IPS-18a (cell line): ENCODE data around the gene TGFBR3L.

Source experiments
- H3K27ac ChIP-seq: one replicate; pipeline ENCODE4 v1.5.1; 2013; ENCODE audit warnings: low read length
- H3K27me3 ChIP-seq: one replicate; pipeline ENCODE4 v1.6.1; 2013; ENCODE audit warnings: mild to moderate bottlenecking, low read length; ENCODE audit not compliant: control insufficient read depth, insufficient read depth
- H3K36me3 ChIP-seq: one replicate; pipeline ENCODE4 v1.6.1; 2013; ENCODE audit warnings: low read depth, low read length; ENCODE audit not compliant: control insufficient read depth
- H3K4me1 ChIP-seq: one replicate; pipeline ENCODE4 v1.6.1; 2013; ENCODE audit warnings: low read depth, low read length; ENCODE audit not compliant: control insufficient read depth
- H3K4me3 ChIP-seq: one replicate; pipeline ENCODE4 v1.5.1; 2013; ENCODE audit warnings: low read length
- H3K9ac ChIP-seq: one replicate; pipeline ENCODE4 v1.6.1; 2013; ENCODE audit warnings: mild to moderate bottlenecking, low read length, moderate library complexity
- H3K9me3 ChIP-seq: one replicate; pipeline ENCODE4 v1.6.1; 2013; ENCODE audit warnings: low read depth, low read length; ENCODE audit not compliant: control insufficient read depth

TGFBR3L gene

GRCh38 chr19:7922836-7923195 is 8.2 kb downstream of the TGFBR3L start:
- Histone ChIP-seq H3K4me3 (no peak overlapping the region), H3K36me3 (no peaks in the 10 kb centered on the region), H3K27ac (no peak overlapping the region), H3K9ac (no peak overlapping the region), H3K27me3 (peaks cover 19% of the 10 kb centered on the region), H3K9me3 (no peaks in the 10 kb centered on the region), H3K4me1 (peaks cover 13% of the 10 kb centered on the region)

GRCh38 chr19:7923295-7924191 is 8.9 kb downstream of the TGFBR3L start:
- Histone ChIP-seq H3K4me3 (no peak overlapping the region), H3K27me3 (peaks cover 12% of the 10 kb centered on the region), H3K27ac (no peak overlapping the region), H3K36me3 (no peaks in the 10 kb centered on the region), H3K4me1 (peaks cover 13% of the 10 kb centered on the region), H3K9ac (no peak overlapping the region), H3K9me3 (no peaks in the 10 kb centered on the region)

- no peaks in the 10 kb centered on the region for H3K36me3 ChIP-seq
- no peak overlapping the region for H3K9ac ChIP-seq
- peaks cover 13% of the 10 kb centered on the region for H3K4me1 ChIP-seq
Observed at GRCh38 chr19:7924241-7924640, 9.6 kb downstream of the TGFBR3L start.

GRCh38 chr19:7924651-7925170 is 10.1 kb downstream of the TGFBR3L start:
- Histone ChIP-seq H3K27me3 (peaks cover under 1% of the 10 kb centered on the region), H3K36me3 (no peaks in the 10 kb centered on the region), H3K9me3 (no peaks in the 10 kb centered on the region), H3K4me3 (peak overlapping the region; percentile 21), H3K4me1 (peaks cover 10% of the 10 kb centered on the region), H3K9ac (no peak overlapping the region), H3K27ac (no peak overlapping the region)

More at GRCh38 chr19:7924241-7924640, 9.6 kb downstream of the TGFBR3L start:
- no peak overlapping the region for H3K27ac ChIP-seq
- no peak overlapping the region for H3K4me3 ChIP-seq
- H3K9me3 ChIP-seq: no peaks in the 10 kb centered on the region
- H3K27me3 ChIP-seq: peaks cover 5% of the 10 kb centered on the region

- no peaks in the 10 kb centered on the region for H3K9me3 ChIP-seq
- no peaks in the 10 kb centered on the region for H3K27me3 ChIP-seq
- no peak overlapping the region for H3K27ac ChIP-seq
- peaks cover 2% of the 10 kb centered on the region for H3K36me3 ChIP-seq
- no peak overlapping the region for H3K9ac ChIP-seq
- peaks cover 8% of the 10 kb centered on the region for H3K4me1 ChIP-seq
- H3K4me3 ChIP-seq: peak overlapping the region; percentile 44
Observed at GRCh38 chr19:7925171-7925851, 10.7 kb downstream of the TGFBR3L start.

GRCh38 chr19:7926021-7926726 is 11.5 kb downstream of the TGFBR3L start, which contains the start of gene CTXN1:
Gene CTXN1 (minus strand): TSS chr19:7926135. CDS start chr19:7925538, 597 bp downstream.
- Histone ChIP-seq H3K4me3 (peak within 1 kb of the TSS; percentile 55), H3K27me3 (no peaks in the 10 kb centered on the region), H3K36me3 (peaks cover 10% of the 10 kb centered on the region), H3K9me3 (no peaks in the 10 kb centered on the region), H3K9ac (no peak within 1 kb of the TSS), H3K4me1 (peaks cover 6% of the 10 kb centered on the region), H3K27ac (no peak within 1 kb of the TSS)

GRCh38 chr19:7926727-7927604 is 12.3 kb downstream of the TGFBR3L start:
- Histone ChIP-seq H3K9me3 (no peaks in the 10 kb centered on the region), H3K4me1 (peaks cover 4% of the 10 kb centered on the region), H3K9ac (no peak overlapping the region), H3K4me3 (peak overlapping the region; percentile 55), H3K36me3 (peaks cover 17% of the 10 kb centered on the region), H3K27me3 (no peaks in the 10 kb centered on the region), H3K27ac (no peak overlapping the region)

- Histone ChIP-seq H3K27me3 (no peaks in the 10 kb centered on the region), H3K36me3 (peaks cover 25% of the 10 kb centered on the region), H3K9me3 (no peaks in the 10 kb centered on the region), H3K4me1 (peaks cover 4% of the 10 kb centered on the region), H3K27ac (no peak overlapping the region), H3K9ac (no peak overlapping the region), H3K4me3 (no peak overlapping the region)
Observed at GRCh38 chr19:7927605-7928333, 13.1 kb downstream of the TGFBR3L start.

GRCh38 chr19:7928334-7928706 is 13.7 kb downstream of the TGFBR3L start:
- no peak overlapping the region for H3K27ac ChIP-seq

More at GRCh38 chr19:7928334-7928706, 13.7 kb downstream of the TGFBR3L start:
- Histone ChIP-seq H3K4me1 (peaks cover 4% of the 10 kb centered on the region), H3K36me3 (peaks cover 31% of the 10 kb centered on the region), H3K27me3 (no peaks in the 10 kb centered on the region), H3K9me3 (no peaks in the 10 kb centered on the region), H3K4me3 (no peak overlapping the region), H3K9ac (no peak overlapping the region)
